Activated gamma-delta T cell treated with Interleukin-2 at 50 U/mL for 16 hours (primary cell): ENCODE results near the gene FN1.

ENCODE experiments used
- DNase-seq: peaks from one replicate; pipeline ENCODE4 v3.0.0-alpha.2; 2020

The FN1 gene

GRCh38 chr2:215405722-215406581 is 29.9 kb downstream of the FN1 start:
- DNase-seq, result no peak

- no peak for DNase-seq
Measured at GRCh38 chr2:215404348-215405012, 31.4 kb downstream of the FN1 start.

GRCh38 chr2:215403441-215404347 is 32.2 kb downstream of the FN1 start:
- DNase-seq, result no peak

- no peak for DNase-seq
Measured at GRCh38 chr2:215401896-215402379, 33.9 kb downstream of the FN1 start.

GRCh38 chr2:215399067-215399716 is 36.7 kb downstream of the FN1 start:
- DNase-seq, result no peak

GRCh38 chr2:215397632-215398341 is 38.1 kb downstream of the FN1 start:
- no peak for DNase-seq

GRCh38 chr2:215396595-215397313 is 39.1 kb downstream of the FN1 start:
- DNase-seq, result no peak

- DNase-seq, result no peak
Measured at GRCh38 chr2:215395687-215396460, 40.0 kb downstream of the FN1 start.

- DNase-seq, result no peak
Measured at GRCh38 chr2:215394102-215394805, 41.6 kb downstream of the FN1 start.

GRCh38 chr2:215392687-215393270 is 43.1 kb downstream of the FN1 start:
- DNase-seq, result no peak

GRCh38 chr2:215392164-215392563 is 43.7 kb downstream of the FN1 start:
- DNase-seq, result no peak

- no peak for DNase-seq
Measured at GRCh38 chr2:215391531-215391930, 44.3 kb downstream of the FN1 start.

GRCh38 chr2:215390550-215390913 is 45.3 kb downstream of the FN1 start:
- DNase-seq, result no peak

- no peak for DNase-seq
Measured at GRCh38 chr2:215388002-215388728, 47.7 kb downstream of the FN1 start.

GRCh38 chr2:215386566-215386965 is 49.3 kb downstream of the FN1 start:
- DNase-seq, result no peak

GRCh38 chr2:215384710-215385109 is 51.2 kb downstream of the FN1 start:
- DNase-seq, result no peak

- DNase-seq, result no peak
Measured at GRCh38 chr2:215383652-215384279, 52.1 kb downstream of the FN1 start.

- DNase-seq, result no peak
Measured at GRCh38 chr2:215382480-215382879, 53.4 kb downstream of the FN1 start.
